Measurements from ENCODE around the gene RAC2.

Gene RAC2

DNA sequence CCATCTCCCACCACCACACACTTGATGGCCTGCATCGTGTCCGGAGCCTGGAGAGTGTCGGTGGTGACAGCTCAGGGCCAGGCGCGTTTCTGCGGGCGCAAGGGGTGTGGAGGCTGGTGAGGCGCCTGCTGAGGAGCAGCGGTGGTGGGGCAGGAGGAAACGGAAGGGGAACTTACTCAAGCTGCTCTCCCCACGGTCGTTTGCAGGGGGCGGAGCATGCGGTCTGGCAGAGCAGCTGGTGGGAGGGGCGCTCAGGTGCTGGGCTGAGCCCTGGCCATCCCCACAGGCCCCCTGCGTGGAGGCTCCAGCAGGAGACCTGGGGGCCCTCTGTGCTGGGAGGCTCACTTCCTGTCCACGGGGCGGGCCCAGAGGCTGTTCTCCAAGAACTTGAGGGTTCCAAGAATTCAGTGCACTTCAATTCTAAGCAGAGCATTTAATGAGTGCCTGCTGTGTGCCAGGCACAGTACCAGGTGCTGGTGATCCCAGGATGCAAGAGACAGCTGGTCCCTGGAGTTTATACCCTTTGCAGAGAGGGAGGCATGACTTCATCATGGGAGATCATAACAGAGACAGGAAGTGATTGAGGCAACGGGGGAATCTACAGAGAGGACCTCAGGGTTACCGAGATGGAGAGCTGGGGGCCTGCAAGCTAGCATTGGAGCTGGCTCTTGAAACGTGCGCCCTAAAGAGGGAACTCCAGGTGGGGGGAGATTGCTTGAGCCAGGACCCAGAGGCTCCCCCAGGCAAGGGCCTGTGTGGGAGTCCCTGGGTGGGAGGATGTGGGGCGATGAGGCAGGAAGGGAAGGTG lies at the start of gene RAC2:
Gene RAC2 (minus strand): TSS at position 156 of the 808 bp plus-strand sequence. CDS start 121 bp downstream, at position 35.
- in situ Hi-C loops (cut with HindIII; ENCODE audit: low sequenced_read_pairs): no loop called here

DNA sequence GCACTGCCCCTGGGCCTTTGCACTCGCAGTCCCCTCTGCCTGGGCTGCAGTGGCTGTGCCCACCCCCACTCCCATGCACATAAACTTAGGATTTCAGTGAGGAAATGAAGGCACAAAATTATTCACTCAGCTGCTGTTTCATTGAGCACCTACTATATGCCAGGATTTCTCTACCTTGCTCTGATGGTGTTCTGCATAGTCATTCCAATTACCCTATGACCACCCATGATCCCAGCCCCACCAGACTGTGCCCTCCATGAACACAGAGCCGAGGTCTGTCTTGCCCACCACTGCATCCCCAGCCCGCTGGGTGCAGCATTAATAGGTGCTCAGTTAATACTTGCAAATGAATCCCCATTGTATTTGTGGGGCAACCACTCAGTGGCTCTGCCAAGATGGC lies 49.1 kb upstream of the RAC2 start:
- in situ Hi-C loops (cut with HindIII; ENCODE audit: low sequenced_read_pairs): no loop called here

DNA sequence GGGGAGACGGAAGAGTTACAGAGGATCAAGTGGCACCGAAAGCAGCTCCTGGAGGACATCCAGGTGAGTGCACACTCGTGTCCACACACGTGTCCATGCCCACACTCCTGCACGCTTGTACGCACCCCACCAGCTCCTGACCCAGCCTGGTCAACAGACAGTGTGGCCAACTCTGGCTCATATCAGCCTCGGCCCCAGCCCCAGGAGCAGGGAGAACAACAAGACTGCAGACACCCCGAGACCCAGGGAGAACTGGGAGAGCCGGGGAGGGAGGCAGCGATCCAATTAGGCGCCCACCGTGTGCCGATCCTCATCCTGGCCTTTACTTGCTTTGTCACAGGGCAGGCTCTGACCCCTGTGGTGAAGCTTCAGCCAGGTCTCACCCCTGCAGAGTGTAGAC lies 48.6 kb upstream of the RAC2 start:
- in situ Hi-C loops (cut with HindIII; ENCODE audit: low sequenced_read_pairs): no loop called here

DNA sequence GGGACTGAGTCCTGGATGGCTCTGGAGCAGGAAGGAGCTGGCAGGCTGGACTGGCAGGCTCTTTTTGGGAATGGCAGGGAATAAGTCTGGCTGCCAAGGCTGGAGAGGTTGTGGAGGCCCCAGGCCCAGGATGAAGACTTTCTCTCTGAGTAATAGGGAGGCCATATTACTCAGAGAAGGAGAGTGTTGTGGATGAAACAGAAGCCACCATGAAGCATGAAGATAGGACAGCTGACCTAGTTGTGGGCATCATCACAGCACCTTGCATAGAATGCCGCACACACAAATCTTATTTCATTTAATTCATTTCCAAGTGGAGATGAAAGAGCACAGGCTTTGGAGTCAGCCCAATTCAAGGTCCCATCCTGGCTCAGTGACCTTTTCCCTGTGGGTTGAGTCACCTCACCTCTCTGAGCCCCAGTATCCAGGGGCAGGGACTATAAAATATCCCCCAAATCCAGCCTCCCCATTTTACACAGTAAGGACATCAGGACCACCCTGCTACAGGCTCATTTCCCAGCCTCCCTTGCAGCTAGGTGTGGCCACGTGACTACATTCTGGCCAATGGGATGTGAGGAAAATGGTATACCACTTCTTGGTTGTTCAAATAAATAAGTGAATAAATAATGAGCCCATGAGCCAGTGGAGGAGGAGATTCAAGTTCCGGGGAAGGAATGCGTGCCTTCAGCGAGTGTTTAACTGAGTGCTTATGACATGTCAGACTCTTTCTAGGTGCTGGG lies 47.7 kb upstream of the RAC2 start:
- in situ Hi-C loops (cut with HindIII; ENCODE audit: low sequenced_read_pairs): no loop called here

DNA sequence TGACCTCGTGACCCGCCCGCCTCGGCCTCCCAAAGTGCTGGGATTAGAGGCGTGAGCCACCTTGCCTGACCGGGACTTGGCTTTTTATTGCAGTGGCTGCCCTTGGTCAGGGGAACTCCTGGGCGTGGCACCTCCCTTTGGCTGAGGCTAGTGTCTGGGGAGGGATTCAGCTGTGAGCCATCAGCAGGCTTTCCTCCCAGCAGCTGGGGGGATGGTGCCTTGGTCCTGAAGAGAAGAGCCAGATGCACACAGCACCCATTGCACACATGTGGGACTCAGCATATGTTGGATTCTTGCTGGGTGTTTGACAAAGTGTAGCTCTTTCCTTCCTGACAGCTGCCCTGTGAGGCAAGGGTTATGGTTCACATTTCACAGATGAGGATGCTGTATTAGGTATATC lies 46.7 kb upstream of the RAC2 start:
- in situ Hi-C loops (cut with HindIII; ENCODE audit: low sequenced_read_pairs): no loop called here

DNA sequence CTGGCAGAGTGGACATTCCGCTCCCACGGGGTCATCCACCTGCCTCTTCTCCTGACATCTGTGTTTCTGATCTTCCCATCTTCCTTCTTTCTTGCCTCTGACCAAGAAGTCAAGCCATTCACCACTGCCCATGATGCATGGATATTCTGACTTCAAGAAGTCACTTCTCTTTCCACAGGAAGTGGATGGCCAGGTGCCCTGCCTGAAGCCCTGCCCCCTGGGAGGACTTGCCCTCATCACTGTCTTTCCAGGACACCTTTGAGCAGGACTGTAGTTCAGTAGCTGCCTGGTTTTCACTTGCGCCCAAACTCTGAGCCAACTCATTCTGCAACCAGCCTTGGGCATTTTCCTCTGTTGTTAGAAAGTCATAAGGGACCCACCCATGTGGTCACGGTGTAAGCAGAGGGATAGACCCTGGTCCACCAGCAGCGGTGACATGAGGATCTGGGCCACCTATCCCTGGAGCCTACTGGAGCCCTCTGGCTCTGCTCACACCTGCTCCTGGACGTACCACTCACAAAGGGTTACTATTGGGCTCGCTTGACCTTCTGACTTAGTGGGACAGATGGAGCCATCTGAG lies 45.2 kb upstream of the RAC2 start:
- in situ Hi-C loops (cut with HindIII; ENCODE audit: low sequenced_read_pairs): no loop called here

DNA sequence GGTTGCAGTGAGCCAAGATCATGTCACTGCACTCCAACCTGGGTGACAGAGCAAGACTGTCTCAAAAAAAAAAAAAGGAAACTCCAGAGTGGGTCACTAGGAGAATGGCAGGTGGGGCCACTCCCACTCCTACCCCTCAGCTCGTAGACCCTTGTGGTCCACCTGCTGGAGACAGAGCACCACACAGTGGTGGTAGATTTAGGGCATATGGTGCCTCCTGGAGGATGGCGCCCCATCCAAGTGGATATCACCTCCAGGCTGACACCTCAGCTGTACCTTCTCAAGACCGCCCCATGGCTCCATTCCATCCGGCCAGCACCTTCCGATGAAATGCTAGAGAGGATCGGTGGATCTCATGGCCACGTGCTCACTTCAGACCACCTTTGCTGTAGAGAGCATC lies 44.5 kb upstream of the RAC2 start:
- in situ Hi-C loops (cut with HindIII; ENCODE audit: low sequenced_read_pairs): no loop called here

DNA sequence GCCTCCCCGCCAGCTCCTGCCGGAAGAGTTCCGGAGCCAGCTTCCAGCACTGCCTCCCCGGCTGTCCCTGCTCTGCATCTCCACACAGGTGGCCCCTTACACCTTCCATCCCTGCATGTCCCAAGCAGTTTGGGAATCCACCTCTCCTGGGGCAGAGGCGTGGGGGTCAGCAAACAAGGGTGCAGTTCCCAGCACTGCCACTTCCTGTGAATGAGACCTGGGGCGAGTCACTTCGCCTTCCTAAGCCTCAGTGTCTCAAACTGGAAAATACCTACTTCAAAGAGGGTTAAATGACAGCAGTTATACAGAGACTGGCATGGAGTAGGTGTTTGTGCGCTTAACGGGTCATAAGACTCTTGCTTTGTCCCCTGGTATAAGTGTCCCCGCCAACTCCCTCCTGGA lies 43.5 kb upstream of the RAC2 start:
- in situ Hi-C loops (cut with HindIII; ENCODE audit: low sequenced_read_pairs): no loop called here

DNA sequence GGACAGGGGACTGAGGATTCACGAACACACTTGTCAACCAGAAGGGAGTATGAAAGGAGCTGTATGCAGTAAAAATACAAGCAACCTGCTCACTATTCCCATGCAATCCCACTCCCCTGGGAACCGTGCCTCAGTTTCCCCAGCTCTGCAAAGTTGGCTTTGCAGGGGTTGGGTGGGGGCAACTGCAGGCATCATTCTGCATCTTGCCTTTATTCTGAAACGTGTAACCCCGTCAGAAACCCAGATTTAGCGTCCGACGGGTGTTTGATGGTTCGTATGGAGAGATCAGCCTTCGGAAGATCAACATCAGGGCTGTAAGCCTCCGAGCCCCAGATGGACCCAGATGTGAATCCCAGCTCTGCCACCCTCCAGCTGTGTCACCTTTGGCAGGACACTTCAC lies 41.9 kb upstream of the RAC2 start:
- in situ Hi-C loops (cut with HindIII; ENCODE audit: low sequenced_read_pairs): no loop called here

DNA sequence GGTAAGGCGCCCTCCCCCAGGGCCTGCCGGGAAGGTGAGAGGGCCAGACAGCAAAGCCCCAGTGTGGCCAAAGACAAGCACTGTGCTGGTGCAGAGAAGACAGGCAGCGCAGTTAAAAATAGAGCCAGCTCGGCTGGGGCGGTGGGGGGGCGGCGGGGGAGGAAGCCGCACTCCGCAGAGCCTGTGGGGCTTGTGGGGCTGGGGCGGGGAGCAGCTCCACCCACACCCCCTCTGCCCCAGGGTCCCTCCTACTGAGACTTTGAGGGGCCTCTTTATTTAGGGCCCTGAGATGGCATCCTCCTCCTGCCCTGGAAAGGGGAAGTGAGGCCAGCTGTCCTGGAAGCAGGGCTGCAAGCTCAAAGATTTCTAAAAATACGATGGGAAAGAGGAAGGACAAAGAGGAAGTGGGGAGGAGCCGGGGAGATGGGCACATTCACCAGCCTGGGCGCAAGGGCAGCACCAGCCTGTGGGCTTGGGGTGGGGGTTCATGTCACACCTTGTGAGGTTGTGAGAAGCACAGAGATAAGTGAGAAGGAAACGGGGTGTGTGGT lies 40.8 kb upstream of the RAC2 start:
- in situ Hi-C loops (cut with HindIII; ENCODE audit: low sequenced_read_pairs): no loop called here

DNA sequence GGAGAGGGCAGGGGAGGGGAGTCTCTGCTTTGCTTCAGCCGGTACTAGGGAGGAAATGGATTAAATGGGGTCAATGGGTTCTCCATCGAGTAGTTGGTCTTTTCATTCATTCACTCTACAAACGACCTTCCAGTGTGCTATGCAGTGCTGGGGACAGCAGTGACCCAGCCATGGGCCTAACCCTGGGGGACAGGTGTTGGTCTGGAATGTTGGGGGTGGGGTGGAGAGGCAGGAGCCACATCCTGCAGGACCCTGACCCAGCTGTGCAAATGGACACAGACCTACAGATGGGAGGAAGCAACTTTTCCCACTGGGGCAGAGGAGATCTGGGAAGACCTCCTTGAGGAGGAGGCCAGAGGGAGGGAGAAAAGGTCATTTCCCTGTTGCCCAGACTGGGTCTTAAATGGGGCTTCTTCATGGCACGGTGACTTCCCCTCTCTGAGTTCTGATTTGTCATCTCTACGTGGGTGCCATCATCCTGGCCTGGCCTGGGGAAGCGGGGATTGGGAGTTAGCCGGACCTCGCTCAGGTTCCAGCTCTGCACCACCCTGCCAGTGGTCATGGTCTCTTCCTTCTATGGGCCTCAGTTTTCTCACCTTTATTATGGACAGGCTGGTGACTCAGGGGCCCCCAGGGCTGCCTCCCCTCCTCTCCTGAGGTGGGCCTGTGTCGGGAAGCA lies 40.2 kb upstream of the RAC2 start:
- in situ Hi-C loops (cut with HindIII; ENCODE audit: low sequenced_read_pairs): no loop called here

DNA sequence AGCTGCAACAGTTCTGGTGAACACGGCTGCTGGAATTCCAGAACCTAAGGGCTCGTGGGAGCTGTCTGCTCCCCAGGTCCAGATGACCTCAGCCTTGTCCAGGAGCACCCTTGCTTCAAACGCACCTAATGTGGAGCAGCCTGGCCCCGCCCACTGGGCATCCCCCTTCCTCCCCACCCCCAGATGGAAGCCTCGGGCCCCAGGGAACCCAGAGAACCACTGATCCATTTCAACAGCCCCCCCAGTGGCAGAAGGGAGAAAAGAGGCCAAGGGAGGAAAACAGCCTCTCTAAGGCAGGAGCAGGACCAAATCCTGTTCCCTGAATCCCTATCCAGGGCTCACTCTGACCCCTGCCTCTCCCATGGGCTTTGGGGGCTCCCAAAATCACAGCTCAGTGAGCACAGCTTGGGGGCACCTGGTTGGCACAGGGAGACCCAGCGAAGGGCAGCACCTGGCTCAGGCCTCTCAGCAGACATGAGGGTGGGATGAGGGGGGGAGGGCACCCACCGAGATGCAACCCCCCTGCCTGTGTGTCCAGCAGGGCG lies 39.4 kb upstream of the RAC2 start:
- in situ Hi-C loops (cut with HindIII; ENCODE audit: low sequenced_read_pairs): no loop called here

DNA sequence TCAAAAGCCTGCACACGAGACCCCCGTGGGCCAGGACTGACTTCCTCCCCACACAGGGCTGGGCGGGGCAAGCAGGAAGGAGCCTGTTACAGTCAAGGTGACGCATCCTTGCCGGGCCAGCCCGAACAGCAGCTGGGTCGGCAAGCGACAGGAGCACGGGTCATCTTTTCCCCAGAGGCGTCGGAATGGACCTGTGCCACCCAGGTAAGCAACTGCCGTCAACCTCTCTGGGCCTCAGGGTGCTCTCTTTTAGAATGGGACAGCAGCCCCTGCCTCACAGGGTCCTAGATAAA lies 38.3 kb upstream of the RAC2 start, which contains the start of gene CYTH4:
Gene CYTH4 (plus strand): TSS at position 124 of the 293 bp plus-strand sequence. CDS start 62 bp downstream, at position 186.
- in situ Hi-C loops (cut with HindIII; ENCODE audit: low sequenced_read_pairs): no loop called here

DNA sequence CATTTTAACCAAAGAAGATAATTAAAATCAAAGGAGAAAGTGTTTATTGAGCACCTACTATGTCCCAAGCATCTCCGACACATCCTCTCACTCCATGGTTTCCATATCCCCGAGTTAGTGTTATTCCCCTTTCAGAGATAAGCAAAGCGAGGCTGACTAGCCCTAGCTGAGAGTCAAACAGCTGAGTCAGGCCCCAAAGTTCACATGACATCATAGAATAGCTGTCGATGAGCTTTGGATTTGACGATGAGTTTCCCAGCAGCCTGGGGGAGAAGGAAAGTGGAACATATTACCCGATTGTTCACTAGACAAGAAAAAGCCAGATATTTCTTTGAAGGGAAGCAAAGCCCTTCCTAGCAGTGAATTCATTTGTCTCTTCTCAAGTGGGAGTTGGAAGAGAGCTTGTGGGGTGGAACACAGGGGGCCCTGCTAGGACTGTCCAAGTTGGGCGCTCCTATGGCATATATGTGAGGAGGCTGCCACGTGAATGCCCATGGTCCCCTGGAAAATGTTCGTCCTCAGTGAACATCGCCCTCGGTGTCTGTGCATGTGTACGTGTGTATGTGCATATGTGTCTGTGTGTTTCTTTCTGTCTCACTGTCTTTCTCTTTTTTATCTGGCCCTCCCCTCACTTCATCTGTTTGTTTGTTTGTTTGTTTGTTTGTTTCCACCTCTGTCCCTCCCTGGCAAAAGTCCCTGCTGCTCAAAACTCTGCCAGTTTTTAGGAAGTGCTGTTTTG lies 37.7 kb upstream of the RAC2 start:
- in situ Hi-C loops (cut with HindIII; ENCODE audit: low sequenced_read_pairs): no loop called here

DNA sequence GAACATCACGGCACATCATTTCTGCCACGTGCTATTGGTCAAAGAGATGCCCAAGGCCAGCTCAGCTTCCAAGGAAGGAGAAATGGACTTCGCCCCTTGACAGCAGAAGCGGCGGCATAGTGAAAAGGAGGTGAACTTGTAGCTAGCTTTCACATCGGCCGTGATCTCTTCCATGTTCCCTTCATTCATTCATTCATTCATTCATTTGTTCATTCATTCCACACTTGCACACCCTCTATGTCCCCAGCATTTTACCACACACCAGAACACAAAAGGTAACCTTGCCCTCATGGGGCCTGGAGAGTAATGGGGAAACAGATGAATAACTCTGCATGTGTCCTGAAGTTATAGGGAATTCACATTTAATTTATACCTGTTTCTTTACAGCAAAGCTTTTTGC lies 37.1 kb upstream of the RAC2 start:
- in situ Hi-C loops (cut with HindIII; ENCODE audit: low sequenced_read_pairs): no loop called here

DNA sequence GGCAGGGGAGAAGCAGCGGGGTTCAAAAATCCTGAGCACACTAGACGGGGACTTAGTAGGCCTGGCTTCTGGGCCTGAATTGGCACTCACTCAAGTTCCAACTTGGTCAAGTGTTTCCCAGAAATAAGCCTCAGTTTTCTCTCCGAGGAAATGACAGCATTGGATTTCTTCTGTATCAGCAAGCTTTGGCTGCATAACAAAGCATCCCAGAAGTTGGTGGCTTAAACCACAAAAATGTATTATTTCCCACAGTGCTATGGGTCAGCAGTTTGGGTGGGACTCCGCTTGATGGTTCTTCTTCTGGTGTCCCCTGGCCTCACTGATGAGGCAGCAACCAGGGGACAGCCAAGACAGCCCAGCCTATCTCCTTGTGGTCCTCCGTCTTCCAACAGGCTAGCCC lies 36.6 kb upstream of the RAC2 start:
- in situ Hi-C loops (cut with HindIII; ENCODE audit: low sequenced_read_pairs): no loop called here

DNA sequence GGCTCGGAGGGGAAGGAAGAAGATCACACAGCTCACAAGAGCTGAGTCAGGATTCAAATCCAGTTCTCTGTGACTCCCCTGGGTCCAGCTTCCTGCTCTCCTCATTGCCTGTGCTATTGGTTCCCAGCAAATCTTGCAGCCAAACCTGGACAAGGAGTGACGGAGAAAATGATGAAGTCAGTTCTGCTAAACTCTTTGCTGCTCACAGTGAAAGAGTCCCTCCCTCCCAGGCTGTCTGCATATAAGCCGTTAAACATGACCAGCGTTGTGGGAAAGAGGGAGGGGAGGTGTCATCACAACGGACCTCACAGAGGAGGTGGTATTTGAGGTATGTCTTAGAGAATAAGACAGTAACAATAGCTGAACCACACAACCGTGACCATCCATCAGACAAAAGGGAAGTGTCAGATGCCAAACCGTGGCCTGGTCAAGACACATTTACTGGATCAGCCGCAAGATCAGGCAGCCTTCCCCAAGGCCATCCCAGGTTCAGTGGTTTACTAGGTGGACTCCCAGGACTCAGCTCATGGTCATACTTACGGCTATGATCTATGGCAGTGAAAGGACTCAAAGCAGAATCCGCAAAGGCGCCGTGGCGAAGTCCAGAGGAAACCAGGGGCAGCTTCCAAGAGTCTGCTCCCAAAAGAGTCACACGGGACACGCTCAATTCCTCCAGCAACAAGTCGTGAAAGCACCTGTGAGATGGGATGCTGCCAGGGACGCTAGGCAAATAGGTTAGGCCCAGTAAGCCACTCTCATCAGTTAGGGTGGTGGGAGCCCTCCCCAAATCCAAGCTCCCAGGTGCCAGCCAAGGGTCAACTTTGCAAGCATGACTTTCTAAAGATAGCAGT lies 35.5 kb upstream of the RAC2 start:
- in situ Hi-C loops (cut with HindIII; ENCODE audit: low sequenced_read_pairs): no loop called here

DNA sequence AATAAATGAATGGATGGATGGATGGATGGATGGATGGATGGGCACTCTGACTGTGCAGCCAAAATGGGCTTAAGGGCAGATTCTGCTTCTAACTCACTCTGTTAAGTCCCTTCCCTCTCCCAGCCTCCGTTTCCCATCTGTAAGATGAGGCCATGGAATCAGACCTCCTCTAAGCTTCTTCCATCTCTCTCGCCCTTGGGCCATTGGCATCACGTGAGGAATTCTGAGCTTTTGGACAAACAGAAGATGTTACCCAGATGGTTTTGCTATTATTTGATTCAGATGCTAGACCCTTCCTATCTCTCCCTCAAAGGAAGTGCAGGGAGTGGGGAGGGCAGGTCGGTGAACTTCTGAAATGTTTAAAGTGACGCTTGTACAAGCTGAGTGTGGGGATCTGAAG lies 34.2 kb upstream of the RAC2 start:
- in situ Hi-C loops (cut with HindIII; ENCODE audit: low sequenced_read_pairs): no loop called here

DNA sequence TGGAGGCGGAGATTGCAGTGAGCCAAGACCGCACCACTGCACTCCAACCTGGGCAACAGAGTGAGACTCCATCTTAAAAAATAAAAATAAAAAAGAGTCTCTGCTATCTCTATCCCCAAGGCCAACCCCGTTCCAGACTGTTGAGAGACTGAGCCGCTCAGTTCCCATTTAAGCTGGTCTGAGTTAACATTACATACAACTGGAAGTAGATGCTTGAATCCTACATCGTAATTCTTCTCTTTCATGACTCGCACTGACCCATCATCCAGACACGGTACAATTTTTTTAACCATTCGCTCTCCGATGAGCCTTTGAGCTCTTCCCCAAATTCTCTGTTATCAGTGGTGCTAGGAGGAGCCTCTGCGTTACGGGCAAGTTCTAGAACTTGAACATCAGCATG lies 33.3 kb upstream of the RAC2 start:
- in situ Hi-C loops (cut with HindIII; ENCODE audit: low sequenced_read_pairs): no loop called here

All from DLD1 (cell line).